Measurements from ENCODE around the gene PDZD2.
A peak's percentile ranks its signal among the peaks of the same experiment; 100 is the strongest.
"Not testable (repeated sequence)": the region's sequence is repeated elsewhere in the genome, so short reads cannot be mapped to it uniquely, and the experiment has no call there.

PDZD2 gene

DNA sequence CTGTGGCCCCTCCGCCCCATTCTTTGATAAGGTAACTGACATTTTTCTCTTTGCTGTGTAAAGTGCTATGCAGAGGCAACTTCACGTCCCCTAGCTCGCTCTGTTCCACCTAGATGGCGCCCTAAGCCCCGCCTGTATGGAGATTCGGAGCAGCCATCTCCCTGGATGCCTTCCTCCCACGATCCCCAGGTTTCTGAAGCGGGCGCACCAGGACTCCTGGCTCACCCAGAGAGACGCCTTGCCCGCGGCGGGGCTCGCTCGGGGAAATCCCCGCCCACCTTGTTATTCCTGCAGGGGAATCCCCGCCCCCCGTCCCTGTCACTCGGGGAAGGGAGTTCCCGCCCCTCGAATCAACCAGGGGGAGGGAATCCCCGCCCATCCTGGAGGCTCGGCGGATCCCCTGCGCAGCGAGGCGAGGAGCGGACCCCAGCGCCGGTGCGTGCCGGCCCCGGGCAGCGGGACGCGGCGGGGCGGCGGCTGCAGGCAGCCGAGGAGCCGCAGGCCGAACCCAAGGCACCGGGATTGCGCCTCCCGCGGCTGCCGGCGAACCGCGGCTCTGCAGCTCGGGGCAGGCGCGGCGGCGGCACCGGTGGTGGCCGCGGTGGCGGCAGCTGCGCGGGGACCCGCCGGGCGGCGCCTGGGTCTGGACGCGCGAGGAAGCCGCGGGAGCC, at the start of gene PDZD2:
Gene PDZD2, plus strand, starts transcription at position 384 of the 671 bp plus-strand sequence.
- DNase-seq = peak; percentile 70

DNA sequence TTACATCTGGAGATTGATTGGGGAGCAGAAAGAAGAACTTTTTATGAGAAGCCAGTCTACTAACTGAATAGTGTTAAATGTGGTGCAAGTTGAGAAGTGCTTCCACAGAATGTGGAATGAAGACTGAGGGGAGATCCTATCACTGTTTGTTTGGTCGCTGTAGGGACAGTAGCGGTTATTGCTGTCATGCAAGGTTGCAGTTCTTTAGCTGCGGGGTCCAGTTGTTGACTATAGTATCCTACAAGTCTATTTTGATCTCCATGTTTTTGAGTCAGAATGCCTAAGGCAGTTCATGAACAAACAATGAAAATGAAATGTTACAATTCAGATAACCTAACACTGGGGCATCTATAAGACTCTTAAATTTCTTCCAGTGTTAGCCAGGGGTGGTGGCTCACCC, 45.3 kb upstream of the PDZD2 start:
- no peak for DNase-seq

DNA sequence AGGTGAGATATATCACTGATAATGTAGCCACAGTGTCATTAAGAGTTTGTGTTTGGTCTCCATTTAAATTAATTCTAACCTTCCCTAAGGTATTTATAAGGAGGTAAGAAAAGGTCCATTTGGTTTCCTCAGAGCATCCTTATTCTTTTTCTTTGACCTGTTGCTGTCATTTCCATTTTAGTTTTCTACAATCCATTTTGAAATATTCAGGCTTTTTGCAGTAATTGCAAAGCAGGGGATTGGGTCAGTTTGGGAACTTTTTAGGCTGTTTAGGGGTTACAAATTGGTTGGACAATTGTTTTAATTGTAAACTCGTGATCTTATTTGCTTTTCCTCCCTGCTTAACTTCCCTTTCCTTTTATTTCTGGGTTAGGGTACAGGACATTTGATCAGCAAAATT, 42.6 kb upstream of the PDZD2 start:
- no peak for DNase-seq

DNA sequence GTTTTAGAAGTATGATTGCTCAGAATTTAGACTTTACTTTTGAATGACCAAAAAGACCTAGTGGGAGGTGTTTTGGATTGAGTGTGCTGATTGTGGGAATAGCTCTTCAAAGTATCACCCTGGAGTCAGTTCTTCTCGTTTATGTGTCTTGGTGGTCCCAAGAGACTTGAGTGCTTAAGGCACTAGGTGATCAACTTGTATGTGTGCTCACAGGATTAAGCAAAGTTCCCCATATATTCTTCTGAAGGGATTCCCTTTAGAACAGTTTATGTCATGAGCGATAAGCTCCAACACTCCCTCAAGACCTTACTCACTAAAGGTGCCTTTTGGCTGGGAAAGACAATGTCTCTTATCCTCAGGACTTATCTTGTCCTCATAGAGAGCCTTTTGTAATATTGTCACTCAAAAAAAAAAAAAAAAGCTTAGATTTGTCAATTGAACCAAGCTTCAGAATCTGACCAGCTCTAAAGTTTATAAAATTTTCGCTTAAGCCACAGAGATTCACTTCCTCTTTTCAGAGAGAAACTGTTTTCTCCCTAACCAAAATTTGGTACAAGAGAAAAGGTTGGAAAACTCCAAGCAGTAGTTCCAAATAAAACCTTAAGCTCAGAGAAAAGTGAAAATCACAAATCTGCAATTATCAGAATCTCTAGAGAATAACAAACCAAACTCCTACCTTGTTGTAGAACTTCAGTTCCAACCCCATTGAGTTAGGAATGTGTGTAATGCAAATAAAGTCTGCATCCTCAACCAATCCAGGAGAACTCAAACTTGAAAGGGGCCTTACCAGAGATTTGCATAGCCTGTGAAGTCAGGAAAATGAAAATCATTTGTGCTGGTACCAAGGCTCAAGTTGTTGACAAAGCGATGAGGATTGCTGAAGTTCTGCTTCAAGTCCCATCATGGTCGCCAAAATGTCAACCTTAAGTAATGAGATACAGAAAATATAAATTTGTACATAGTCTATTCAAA, 40.0 kb upstream of the PDZD2 start:
- DNase-seq = no peak

DNA sequence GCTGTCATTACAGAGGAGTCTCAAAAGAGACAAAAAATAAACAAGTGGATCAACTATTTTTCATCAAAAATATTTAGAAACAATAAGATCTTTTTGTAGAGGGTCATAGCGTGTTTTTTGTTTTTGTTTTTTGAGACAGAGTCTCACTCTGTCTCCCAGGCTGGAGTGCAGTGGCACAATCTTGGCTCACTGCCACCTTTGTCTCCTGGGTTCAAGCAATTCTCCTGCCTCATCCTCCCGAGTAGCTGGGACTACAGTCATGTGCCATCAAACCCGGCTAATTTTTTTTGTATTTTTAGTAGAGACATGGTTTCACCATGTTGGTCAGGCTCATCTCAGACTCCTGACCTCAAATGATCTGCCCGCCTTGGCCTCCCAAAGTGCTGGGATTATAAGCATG, 36.6 kb upstream of the PDZD2 start:
- DNase-seq = not testable (repeated sequence)

DNA sequence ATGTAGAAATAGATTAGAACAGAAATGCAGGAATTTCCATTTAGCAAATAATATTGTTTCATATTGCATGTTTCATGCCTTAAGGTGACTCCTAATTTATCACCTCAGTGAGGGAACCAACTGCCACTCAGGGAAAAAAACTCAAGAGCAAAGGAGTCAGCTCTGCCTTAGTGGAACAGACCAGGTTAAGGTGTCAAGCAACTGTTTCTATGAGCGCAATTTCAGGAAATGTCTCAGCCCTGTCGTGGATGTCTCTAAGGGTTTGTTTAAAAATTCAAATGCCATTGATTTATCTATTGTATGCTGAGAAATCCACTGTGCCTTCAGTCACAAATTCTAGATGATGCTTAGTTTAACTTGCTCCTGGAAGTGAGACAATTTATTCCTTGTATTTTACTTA, 34.7 kb upstream of the PDZD2 start:
- no peak for DNase-seq

DNA sequence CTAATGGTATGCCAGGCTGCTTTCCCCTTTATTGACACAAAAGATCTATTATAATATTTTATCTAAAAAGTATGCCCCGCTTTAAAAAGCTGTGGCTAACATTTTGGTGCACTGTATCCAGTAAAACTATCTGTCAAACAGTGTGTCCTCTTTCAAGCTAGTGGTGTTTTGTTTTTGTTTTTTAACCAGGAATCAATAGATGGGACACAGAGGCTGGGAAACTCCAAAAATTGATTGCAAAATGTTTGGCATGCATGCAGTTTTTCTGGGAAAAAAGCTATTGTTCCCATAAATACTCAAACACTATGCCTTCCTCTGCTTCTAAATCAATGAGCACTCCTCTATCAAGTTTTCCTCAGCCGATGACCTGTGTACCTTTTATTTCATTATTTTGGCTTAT, 34.3 kb upstream of the PDZD2 start:
- DNase-seq = no peak

DNA sequence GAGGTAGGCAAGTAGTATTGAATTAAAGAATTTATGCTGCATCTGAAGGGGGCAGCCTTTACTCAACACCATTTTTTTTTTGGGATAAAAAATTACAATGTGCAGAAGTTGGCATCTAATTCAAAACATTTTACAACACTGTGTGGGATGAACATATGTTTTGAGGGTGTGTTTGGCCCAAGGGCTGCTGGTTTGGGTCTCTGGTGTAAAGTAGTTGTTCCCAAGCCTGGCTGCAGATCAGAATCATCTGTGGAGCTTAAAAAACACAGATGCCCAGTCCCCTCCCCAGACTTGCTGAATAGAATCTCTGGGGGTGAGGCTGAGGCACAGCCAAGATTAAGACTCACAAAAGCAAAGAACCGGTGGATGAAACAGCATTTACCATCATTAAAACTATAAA, 33.0 kb upstream of the PDZD2 start:
- no peak for DNase-seq

DNA sequence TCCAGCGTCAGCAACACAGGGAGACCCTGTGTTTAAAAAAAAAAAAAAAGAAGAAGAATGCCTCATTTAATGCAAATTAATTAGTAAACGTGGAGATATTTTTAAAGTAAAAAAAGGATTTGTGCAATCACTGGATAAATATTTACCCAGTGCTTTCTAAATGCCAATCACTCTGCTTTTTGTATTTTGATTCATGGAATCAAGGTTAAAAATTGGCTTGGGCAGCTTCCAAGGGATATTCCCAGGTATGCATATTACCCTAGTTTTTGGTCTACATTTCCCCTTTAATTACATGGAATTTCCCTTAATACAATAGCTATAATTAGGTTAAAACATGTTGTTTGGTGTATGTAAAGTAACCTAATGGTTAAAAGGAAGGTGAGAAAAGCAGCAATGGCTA, 31.4 kb upstream of the PDZD2 start:
- no peak for DNase-seq

DNA sequence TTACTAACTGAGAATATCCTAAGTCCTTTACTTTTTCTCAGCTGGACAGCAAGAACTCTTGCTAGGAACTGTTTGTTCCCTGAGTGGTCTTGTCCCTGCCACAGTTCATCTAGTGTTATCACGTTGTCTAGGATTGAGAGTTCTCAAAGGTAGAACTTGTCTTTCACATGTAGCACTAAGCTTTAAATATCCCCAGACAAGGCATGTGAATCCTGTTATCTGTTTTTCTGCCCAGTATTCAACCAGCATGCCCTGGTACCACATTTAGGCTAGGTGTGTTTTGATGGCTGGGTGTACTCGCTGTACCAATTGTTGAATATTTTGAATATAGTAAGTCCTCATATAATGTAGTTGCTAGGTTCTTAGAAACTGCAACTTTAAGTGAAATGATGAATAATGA, 27.9 kb upstream of the PDZD2 start:
- DNase-seq = no peak

DNA sequence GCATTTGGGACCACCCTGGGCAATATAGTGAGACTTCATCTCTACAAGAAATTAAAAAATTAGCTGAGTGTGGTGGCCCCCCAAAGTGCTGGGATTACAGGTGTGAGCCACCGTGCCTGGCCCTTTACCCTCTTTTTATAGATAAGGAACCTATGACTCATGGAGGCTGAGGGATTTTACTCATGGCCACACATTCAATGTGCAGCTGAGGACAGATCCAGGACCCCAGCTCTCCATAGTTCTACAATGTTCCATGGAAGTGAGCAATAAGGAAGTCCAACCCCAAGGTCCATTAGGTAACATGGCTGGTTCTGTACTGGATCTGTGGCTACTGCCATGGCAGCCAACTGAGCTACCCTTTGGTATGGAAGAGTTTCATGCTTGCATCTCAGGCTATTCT, 25.3 kb upstream of the PDZD2 start:
- no peak for DNase-seq

DNA sequence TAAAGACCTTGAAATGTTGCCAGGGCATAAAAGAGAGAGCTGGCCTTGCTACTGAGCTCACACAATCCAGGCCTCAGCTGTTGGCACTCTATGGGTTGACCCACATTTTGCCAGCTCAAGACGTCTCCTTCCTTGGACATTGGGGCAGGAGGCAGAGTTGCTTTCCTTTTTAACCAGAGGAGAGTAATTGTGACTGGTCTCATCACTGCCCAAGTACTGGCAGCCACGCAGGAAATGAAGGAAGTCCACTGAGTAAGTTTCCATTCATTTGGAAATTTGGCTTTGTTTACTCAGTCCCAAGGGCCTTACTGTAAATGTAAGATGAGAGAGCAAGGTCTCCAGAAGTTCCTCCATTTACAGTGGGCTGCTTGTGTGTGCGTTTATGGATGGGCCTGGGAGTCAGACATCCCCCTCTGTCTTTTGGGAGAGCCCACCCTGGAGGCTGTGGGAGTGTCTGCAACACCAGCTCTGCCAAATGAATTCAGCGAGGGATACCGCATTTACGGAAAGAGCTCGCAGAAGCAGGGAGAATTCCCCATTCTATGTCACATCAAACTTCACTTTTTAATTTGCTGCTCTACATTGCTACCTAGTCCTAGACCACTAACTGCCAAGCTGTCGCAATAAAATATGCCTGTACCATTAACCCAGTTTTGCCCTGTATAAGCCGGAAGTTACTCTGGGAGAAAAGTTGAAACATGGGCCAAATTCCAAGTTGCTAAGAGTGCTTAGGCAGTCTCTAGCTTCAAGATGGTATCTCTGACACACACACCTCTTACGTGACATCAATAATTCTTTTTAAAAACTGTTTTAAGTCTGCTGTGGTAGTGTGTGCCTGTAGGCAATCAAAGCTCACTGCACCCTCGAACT, 24.5 kb upstream of the PDZD2 start:
- DNase-seq = no peak

DNA sequence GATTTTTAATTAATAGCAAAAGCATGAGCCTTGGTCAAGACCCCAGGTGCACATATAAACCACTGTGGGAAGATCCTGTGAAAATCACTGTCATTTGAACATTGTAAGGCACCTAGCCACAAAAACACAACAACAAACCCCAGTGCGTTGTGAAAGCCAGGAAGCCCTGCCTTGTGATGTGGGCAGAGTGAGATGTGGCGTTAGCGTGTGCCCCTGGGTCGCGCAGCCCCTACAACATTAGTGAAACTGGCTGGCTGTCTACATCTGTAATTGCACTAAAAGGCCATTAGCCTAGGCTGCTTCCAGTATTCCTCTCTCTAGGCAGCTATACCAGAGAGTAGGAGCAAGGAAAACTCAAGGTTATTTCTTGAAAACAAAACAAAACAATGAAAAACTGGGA, 21.1 kb upstream of the PDZD2 start:
- DNase-seq = no peak

DNA sequence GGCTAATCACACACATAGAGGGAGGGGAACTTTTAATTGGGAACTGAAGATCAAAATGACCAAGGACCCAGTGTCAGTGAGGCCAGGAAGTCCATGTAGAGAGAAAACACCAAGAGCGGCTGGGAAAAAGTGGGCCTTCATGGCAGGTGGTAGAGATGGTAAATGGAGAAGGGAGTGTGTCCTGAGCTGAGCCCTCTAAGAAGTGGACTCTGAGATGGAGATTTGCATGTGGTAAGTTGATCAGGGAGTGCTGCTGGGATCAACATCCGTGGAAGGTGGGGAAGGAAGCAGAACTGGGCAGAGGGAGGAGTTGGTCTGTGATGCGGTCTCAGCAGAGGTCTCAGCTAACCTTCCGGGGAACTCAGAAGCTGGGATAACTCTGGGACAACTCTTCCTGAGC, 18.9 kb upstream of the PDZD2 start:
- DNase-seq = no peak

DNA sequence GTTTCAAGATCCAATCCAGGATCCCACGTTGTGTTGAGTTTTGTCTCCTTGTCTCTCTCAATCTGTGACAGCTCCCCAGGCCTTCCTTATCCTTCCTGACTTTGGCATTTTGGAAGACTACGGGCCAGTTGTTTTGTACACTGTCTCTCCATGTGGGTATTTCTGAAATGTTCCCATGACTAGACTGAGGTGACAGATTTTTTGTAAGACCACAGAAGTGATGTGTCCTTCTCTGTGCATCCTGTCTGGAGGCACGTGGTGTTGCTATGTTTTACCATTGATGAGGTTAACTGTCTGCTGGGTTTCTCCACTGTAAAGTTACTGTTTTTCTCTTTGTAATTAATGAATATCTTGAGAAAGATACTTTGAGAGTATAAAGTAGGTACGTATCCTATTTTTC, 15.7 kb upstream of the PDZD2 start:
- DNase-seq = no peak

DNA sequence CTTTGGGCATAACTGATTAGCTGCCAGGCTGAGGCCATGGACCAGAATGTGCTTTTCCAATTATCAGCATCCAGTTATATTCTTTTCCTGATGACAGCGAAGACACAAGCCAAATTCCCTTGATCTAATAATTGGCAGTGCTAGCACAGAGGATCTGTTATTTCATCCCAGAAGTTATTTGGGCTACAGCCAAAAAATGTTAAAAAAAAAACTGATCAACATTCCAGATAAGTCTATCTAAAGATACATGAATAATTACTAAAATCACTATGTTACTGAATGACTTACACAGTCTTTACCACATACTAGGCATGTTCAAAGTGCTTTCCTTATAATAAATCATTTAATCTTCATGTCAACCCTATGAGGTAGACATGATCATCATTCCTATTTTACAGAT, 13.5 kb upstream of the PDZD2 start:
- DNase-seq = no peak

DNA sequence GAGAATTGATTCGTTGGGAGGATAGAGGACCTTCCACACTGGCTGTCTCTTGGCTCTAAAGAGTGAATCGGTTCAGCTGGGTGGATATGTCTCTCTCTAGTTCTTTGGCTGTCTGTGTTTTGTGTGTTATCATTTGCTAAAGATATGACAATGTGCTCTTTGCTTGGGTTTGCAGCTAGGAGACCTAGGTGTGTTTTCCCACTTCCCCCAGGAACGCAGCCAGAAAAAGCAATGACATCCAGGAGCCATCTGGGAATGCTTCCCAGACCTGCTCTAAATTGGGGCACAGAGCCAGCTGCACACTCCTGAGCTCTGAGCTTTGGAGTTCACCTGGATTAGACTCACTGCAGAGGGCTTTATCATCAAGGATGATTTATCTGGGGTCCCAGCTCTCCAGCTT, 12.8 kb upstream of the PDZD2 start:
- no peak for DNase-seq

DNA sequence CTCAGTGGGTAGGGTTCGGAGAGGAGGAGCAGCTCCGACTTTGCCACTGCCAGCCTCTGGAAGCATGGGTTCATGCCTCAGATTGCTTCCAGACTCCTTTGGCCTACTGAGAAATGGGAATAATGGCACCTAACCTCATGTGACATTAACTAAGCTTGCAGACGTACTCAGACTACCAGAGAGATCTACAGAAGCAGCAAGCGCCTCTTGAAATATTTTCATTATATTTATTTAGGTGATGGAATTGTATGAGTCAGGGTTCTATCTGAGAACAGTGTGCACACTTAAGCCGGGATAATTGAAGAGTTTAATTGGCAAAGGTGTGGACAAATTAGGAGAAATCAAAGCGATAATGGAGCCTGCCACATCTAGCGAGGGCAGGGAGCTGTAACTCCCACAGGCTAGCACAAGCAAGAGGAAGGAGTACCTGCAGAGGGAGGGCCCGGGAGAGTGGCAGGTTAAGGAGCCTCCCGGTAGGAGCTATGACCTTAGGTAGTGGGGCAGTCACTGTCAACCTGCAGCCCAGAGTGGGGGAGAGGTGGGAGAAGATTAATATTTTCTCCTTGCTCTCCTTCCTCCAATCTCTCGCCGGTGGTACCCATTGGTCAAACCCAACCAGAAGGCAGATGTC, 12.2 kb upstream of the PDZD2 start:
- DNase-seq = no peak

DNA sequence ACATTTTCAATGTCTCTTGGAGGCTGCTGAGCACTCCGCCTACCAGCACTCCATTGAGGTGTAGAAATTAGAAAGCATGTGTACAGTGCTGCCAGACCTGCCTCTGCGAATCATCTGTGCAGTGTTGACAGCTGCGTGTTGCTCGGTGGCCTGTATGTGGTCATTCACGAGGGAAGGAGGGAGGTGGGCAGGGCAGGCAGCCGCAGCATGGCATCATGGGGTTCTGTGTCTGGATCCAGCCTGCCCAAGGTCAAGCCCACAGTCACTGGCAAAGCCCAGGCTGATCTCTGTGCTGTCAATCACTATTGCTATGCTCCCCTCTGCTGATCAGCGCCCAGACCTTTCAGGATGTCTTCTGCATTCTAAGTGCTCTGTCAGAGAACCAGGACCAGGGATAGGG, 8.0 kb upstream of the PDZD2 start:
- DNase-seq = no peak

DNA sequence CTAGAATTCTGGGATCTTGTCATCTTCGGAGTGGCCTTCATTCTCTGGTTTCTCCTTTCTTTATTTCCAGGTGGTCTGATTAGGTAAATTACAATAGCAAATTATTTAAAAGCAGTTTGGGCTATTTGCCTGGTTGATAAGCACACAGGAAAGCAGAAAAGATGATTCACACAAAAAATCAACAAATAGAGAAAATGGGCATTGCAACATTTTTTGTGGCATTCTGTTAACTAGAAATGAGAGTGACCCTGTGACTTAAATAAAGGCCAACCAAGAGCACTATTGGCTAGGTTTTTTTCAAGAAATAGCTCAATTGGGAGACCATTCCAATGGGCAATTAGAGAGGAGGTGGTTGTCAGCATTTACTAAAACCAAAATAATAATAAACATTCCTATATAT, 6.5 kb upstream of the PDZD2 start:
- no peak for DNase-seq

DNA sequence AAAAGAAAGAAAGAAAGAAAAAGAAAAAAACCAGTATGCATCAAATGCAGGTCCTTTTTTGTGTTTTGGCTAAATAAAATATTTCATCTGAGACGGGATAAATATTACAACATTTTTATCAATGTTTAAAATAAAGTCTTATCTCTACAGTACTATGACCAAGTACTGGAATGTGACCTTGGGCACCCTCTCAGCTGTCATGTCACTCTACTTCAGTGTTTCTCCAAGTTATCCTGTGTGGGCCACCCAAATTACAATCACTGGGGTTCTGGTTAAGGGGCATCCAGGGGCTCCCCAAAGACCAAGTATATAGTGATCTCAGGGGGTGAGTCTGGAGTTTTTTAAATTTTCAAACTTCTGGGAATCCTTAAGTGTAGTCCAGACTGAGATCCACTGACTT, 3.5 kb upstream of the PDZD2 start:
- DNase-seq = no peak

DNA sequence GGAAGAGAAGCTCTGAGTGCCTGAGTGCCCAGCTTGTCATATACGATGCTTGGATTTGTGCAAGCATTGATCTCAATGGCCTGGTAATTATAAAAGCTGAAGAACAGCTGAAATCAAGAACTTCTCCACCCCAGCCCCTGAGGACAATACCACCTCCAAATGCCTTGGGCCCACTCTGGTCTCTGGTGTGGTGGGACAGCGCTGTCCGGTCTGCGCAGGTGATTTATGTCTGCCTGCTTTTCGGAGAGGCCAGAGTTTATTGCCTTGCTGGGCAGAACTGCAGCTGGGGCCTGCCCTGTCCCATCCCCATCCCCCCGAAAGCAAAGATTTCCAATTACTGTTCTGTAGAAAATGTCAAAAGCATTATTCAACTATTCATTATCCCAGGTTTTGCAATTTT, 1.1 kb upstream of the PDZD2 start:
- no peak for DNase-seq

DNA sequence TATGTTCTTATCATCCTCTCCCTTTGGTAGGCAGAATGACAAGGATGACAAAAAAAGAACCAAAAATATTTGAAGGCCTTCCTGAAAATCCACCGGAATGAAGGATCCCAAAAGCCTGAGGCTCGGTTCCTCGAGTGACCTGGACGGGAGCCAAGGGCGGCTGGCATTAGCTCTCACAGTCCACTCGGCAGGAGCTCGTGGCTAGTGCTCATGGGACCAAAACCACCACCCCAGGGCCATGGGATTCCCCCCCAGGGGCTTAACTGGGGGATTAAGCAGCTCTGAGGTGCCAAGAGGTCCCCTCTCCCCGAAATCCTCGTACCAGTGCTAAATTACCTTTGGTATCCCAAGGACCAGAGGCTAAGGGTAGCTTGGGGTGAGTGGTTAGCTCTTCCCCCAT, 586 bp upstream of the PDZD2 start:
- no peak for DNase-seq

Measured in CD4-positive, alpha-beta T cell treated with Interleukin-12 subunit alpha and Interleukin-12 subunit beta, for 1 hour (primary cell).